CD4-positive, alpha-beta T cell treated with Interleukin-4 for 4 hours (primary cell): ENCODE results near the gene CTXND2.
"Not testable (repeated sequence)": the region's sequence is repeated elsewhere in the genome, so short reads cannot be mapped to it uniquely, and the experiment has no call there.

Experiments
- DNase-seq: peaks from one replicate; pipeline ENCODE4 v3.0.0-alpha.2; 2020

Gene CTXND2

DNA sequence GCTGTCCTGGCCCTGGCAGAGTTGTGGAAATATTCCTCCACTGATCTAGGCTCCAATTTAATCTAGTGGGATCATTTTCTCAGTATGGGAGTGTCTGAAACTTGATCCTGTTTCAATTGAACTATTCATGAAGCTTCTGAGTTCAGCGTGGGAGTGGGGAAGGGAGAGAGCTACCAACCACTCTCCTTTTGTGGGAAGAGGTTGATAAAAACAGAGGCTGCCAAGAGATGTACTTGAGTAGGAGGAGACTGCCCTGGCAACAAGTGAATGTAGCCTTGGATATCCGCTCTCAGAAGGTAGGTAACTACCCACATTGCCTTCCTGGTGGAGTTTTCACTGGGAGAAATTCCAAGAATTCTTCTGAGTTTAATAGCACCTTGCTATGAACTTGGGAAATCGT lies at the start of gene CTXND2:
CTXND2 (plus strand) TSS at position 119 of the 400 bp plus-strand sequence. CDS start 25,179 bp downstream, outside the sequence.
- no peak for DNase-seq

DNA sequence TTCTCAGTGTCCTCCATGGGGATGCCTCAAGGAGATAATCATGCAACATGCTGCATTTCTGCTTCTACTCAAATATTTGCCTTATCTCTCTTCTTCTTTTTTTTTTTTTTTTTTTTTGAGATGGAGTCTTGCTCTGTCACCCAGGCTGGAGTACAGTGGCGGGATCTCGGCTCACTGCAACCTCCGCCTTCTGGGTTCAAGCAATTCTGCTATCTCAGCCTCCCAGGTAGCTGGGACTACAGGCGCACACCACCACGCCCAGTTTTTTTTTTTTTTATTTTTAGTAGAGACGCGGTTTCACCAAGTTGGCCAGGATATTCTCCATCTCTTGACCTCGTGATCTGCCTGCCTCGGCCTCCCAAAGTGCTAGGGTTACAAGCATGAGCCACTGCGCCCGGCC lies 46.1 kb upstream of the CTXND2 start:
- DNase-seq = not testable (repeated sequence)

DNA sequence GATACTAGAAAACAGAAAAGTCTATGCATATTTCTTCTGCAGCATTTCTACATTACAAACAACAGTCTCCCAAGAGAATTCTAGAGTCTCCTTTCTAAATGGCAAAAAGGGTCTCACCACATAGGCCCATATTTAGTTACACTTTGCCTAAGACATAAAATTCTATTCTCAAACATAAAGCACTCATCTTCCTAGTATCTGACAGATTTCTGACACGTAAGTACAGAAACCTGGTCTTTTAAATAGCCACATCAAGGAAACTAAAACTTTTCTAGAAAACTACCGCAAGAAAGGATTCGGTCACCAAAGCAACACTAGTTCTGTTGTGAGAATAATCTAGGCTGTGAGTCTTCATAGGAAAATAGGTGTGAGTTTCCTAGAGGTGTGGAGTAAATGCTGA lies 45.3 kb upstream of the CTXND2 start:
- DNase-seq = peak; percentile 60

DNA sequence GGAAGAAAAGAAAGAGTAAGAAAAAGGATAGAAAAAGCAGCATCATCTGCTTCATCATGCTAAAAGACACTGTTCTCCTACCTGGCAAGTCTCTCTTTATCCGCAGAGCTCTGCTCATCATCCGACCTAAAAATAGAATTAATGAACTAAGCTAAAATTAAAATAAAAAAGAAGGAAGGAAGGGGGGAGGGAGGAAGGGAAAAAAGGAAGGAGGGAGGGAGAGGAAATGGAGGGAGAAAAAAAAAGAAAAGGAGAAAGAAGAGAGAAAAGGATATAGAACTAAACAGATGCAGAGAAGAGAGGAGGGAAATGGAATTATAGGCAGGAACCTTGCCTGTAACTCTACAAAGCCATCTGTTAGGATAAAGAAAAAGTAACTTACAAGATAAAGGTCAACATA lies 44.6 kb upstream of the CTXND2 start:
- DNase-seq = no peak

DNA sequence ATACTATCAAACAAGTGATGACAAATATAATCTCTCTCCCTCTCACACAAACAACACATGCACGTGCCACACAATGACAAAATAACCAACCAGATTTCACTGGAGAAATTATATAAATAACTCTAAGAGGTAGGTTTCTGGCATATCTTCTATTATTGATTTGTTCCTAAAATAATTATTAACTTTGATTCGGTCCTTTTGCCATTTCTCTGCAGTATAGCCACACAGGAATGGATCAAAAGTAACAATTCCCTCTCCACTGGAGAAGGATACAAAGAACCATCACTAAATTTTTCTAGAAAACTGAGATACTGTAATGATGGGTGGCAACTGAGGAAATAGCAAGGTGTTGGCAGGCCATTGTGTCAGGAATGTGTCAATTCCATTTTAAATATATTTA lies 44.0 kb upstream of the CTXND2 start:
- no peak for DNase-seq

DNA sequence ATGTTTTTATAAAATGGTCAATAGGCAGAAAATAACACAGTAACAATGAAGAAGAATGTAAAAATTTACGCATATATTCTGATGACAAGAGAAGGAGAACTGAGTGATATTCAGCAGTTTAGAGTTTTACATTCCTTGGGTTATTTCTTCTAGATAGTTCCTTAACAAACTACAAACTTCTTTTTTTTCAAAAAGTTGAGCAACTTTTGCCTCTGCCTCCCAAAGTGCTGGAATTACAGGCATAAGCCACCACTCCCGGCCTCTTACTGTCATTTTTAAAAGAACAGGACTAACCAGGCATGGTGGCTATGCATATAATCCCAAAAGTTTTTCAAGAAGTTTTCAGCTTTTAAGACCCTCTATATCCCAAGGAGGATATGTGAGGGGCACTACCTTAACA lies 43.5 kb upstream of the CTXND2 start:
- DNase-seq = no peak

DNA sequence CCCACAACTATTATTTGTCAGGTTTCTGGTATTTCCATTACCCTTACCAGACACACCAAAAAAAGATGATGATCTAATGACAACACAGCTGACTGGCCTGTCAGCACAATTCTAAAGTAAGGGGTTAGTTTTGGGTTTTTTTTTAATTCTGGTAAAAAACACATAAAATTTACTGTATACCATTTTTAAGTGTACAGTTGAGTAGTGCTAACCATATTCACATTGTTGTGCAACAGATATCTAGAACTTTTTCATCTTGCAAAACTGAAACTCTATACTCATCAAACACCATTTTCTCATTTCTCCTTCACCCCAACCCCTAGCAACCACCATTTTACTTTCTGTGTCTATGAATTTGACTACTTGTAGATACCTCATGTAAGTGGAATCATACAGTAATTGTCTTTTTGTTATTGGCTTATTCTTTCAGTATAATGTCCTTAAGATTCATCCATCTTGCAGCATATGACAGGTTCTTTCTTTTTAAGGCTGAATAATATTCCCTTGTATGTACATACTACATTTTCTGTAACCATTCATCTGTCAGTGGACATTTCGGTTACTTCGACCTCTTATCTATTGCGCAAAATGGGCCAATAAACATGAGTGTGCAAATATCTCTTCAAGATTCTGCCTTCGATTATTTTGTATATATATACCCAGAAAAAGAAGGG lies 40.3 kb upstream of the CTXND2 start:
- no peak for DNase-seq

DNA sequence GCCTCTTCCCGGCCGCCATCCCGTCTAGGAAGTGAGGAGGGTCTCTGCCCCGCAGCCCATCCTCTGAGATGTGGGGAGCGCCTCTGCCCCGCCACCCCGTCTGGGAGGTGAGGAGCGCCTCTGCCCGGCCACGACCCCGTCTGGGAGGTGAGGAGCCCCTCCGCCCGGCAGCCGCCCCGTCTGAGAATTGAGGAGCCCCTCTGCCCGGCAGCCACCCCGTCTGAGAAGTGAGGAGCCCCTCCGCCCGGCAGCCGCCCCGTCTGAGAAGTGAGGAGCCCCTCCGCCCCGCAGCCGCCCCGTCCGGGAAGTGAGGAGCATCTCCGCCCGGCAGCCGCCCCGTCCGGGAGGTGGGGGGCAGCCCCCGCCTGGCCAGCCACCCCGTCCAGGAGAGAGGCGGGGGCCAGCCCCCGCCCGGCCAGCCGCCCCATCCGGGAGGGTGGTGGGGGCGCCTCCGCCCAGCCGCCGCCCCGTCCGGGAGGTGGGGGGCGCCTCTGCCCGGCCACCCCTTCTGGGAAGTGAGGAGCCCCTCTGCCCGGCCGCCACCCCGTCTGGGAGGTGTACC lies 36.1 kb upstream of the CTXND2 start:
- not testable (repeated sequence) for DNase-seq

DNA sequence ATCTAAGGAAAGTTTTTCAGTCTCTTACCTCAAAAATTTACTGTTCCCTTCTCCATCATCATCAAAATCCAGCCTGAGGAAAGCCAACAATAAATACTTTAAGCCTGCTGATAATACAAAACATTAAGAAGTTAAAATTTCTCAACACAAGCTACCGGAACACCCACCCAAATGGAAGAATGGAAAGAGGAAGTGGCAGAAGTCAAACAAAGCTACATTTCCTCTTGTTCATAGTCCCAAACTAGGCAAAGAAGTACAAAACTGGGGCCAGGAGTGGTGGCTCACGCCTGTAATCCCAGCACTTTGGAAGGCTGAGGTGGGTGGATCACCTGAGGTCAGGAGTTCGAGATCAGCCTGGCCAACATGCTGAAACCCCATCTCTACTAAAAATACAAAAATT lies 34.2 kb upstream of the CTXND2 start:
- DNase-seq = not testable (repeated sequence)

DNA sequence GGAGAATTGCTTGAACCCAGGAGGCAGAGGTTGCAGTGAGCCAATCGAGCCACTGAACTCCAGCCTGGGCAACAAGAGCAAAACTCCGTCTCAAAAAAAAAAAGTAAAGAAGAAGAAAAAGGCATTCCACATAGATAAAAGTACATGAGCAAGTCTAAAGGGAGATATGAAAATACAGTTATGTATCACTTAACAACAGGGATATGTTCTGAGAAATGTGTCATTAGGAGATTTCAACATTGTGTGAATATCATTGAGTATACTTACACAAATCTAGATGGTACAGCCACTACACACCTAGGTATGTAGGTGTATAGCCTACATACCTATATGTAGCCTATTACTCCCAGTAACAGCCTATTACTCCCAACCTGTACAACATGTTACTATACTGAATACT lies 23.2 kb upstream of the CTXND2 start:
- DNase-seq = no peak

DNA sequence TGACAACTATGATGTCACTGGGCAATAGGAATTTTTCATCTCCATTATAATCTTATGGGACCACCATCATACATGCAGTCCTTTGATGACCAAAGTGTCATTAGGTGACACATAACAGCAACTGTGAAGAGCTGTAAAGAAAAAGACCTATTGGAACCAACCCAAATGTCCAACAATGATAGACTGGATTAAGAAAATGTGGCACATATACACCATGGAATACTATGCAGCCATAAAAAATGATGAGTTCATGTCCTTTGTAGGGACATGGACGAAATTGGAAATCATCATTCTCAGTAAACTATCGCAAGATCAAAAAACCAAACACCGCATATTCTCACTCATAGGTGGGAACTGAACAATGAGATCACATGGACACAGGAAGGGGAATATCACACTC lies 22.7 kb upstream of the CTXND2 start:
- DNase-seq = not testable (repeated sequence)

DNA sequence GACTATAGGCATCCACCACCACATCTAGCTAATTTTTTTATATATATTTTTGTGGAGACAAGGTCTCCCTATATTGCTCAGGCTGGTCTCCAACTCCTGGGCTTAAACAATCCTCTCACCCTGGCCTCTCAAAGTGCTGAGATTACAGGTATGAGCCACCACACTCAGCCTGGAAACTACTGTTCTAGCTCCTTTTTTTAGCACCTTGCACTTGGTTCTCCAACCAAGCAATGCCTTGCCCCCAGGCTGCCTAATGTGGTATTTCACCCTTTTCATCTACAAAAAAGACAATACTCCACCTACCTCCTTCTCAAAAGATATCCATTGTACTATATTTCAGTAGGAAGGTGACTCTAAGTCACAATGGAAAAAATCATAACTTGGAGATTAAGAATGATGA lies 17.3 kb upstream of the CTXND2 start:
- DNase-seq = no peak

DNA sequence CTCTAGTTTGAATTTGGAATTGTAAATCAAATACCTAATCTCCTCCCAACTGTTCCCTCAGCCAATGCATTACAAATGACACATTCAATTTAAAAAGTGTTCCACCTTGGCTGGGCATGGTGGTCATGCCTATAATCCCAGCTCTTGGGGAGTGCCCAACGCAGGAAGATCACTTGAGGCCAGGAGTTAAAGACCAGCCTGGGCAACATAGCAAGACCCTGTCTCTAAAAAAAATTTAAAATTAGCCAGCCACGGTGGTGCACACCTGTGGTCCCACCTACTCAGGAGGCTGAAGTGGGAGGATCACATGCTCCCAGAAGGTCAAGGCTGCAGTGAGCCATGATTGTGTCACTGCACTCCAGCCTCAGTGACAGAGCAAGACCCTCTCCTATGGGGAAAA lies 14.4 kb upstream of the CTXND2 start:
- DNase-seq = no peak

DNA sequence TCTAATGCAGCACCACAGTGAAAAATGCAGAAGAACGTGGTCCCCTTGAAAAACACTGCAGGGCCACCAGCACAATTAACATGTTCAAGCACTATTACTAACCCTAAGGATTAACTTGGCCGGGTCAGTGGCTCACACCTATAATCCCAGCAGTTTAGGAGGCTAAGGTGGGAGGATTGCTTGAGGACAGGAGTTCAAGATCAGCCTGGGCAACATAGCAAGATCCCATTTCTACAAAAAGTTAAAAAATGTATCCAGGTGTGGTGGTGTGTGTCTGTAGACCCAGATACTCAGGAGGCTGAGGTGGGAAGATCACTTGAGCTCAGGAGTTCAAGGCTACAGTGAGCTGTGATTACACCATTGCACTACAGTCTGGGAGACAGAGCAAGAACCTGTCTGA lies 13.4 kb upstream of the CTXND2 start:
- DNase-seq = no peak

DNA sequence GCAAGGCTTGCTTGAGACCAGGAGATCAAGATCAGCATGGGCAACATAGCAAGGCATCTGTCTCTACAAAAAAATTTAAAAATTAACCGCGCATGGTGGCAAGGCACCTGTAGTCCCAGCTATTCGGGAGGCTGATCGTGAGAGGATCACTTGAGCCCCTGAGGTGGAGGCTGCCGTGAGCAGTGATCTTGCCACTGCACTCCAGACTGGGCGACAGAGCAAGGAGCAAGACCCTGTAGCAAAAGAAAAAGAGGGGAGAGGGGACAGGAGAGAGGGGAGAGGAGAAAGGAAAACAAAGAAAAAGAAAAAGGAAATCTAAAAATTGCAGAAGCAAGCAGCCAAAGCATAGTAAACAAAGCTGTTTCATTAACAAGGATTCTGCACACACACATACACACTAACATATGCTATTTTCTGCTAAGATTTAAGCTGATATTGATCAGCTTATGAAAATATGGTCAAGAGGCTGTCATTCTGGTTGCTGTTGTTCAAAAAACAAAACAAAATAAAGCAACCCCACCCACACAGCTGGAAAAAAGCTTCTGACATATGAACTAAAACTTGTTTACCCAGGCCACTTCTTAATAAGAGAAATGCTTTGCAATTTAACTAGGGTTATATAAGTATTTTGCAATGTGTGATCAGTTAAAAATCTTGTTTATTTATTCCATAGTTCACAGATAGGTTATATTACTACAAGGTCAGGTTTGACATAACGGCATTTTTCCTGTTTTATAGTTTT lies 12.3 kb upstream of the CTXND2 start:
- peak; percentile 50 for DNase-seq

DNA sequence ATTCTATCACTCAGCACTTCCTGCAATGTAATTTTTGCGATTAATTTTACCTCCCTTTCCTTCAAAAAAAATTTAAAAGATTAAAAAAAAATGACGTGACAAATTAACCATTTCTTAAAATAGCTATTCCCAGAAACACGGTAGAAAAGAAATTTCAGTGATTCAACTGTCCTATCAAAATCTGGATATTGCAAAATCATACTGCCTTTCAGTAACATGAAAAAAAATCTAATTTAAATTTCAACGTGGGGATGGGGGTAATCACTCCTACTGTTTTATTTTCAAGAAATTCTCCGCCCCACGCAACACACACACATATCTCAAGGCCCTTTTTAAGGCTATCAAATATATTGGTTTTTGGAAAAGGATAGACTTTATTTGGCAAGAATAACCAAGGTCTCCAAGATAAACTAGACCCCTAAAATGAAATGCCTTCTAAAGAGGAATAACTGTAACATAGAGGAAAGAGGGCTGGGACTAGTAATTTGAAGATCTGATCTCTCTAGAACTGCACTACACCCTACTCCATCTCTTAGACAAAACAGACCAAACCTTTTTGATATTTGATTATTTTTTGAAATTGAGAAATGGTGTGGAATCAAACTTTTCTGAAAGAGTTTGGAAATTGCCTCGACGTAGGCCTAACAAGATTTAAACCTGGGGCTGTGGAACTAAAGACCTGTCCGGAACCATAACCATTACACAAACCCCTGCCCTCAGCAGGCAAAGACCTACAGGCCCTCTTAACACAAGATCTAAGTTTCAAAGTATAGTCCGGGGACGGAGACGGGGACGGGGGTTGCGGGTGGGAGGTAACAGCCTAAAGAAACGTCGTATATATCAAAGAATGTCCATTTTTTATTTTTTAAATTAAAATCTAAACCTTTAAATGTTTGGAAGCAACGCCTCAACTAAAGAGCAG lies 11.5 kb upstream of the CTXND2 start:
- DNase-seq = no peak

DNA sequence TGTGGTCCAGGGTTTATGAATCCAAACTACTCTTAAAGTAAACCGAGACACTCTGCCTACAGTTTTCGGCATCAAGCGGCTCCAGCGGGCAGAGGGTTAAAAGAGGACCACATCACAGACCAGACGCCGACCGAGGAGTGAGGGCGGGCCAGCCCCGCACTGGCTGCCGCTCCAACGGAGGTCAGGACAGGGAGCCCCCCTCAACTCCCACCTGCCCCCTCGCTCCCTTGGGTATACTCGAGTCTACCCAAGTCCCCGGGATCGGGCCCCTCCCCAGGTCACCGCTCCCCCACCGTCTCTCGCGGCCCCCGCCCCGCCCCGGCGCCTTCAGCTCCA lies 10.8 kb upstream of the CTXND2 start:
- DNase-seq = no peak

DNA sequence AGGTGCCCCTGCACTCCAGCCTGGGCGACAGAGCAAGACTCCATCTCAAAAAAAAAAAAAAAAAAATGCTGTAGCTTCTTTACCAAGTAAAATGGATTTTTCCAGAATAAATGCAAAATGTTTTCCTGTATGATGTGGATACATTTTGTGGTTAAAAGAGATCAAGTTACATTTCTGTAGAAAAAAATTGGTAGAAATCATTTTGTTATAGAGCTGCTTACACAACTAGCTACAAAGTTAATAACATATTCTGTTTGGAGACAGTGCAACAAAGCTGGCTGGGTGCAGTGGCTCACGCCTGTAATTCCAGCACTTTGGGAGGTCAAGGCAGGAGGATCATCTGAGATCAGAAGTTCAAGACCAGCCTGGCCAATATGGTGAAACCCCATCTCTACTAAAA lies 8.0 kb upstream of the CTXND2 start:
- not testable (repeated sequence) for DNase-seq

DNA sequence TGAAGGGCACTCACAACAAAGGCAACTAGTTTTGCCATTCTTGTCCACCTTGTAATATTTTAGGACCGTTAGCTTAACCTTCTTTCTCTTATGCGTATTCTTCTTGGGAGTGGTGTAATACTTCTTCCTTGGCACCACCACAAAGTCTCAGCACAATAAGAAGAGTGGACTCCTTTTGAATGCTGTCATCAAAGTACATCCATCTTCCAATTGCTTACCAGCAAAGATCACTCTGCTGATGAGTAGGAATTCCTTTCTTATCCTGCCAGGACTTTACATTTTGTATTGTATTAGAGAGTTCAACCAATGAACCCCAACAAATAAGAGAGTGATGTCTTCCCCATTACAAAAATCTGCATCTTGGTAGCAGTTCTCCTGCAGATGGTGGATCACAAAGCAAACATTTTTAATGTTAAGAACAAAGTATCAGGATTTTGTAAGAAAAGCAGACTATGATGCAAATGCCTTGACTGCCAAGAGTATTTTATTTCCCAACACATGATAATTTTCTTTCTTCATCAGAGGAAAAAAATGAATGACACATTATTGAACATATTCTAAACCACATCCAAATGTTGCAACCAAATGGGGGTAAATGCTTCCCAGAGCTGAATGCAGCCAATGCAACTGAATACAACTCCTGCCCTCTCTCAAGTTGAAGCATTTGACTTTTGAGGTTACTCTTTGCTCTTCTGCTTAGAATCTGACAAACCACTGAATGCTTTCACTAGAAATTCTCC lies 5.4 kb upstream of the CTXND2 start:
- DNase-seq = no peak

DNA sequence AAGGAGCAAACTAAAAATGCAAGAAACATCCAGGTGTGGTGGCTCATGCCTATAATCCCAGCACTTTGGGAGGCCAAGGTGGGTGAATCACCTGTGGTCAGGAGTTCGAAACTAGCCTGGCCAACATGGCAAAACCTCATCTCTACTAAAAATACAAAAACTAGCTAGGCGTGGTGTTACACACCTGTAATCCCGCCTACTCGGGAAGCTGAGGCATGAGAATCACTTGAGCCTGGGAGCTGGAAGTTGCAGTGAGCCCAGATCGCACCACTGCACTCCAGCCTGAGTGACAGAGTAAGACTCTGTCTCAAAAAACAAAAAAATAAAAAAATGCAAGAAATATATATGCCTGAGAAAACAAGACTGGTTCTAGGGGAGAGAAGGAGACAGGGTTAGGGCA lies 3.8 kb upstream of the CTXND2 start:
- not testable (repeated sequence) for DNase-seq

DNA sequence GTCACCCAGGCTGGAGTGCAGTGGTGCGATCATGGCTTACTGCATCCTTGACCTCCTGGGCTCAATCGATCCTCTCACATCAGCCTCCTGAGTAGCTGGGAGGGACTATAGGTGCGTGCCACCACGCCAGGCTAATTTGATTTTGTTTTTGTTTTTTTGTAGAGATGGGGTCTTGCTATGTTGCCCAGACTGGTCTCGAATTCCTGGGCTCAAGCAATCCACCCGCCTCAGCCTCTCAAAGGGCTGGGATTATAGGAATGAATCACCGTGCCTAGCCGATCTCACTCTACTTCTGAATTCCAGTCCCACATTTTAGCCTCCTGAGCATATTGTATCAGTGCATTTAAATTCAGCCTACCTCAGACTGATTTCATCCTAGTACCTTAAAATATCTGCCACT lies 1.8 kb downstream of the CTXND2 start:
- no peak for DNase-seq

DNA sequence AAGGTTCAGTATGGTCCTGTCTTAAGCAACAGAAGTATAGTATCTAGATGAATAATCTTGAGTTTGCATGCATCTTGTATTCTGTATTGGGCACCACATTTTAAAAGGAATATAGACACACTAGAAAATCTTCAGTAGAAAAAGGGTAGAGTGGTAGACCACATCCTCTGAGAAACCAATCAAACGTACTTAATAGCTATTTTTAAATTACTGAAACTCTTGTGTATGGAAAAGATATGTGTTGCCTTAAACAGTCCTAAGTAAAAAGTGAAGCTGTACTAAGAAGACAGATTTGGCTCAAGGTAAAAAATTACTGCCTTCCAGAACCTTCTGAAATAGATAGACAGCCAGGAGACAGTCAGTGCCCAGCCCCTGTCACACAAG lies 3.1 kb downstream of the CTXND2 start:
- no peak for DNase-seq
